GM19452 (cell line): Measurements from ENCODE around the gene FBLIM1.

Experiments used
- ATAC-seq: cut with Tn5 transposase; IDR thresholded peaks from one replicate; pipeline ENCODE4 v1.9.1; 2021; ENCODE audit not compliant: unreplicated experiment

FBLIM1 gene

DNA sequence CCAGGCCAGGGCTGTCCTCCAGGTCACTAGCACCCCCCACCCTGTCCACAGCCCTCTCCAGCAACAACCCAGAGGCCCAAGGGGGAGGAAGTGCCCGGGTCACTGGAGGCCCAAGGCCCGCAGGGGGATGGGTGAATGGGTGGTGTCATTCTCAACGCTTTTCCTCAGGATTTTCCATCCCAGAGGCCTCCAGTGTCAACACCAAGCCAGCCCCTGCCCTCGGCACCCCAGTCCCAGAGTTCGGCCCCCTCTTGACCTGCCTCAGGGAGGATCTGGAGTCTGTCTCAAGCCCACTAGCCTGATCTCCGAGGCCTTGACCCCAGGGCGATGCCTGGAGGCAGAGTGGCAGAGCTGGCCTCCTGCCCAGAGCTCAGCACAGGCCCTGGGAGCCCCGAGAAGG lies 11.2 kb upstream of the FBLIM1 start:
- no peak for ATAC-seq

DNA sequence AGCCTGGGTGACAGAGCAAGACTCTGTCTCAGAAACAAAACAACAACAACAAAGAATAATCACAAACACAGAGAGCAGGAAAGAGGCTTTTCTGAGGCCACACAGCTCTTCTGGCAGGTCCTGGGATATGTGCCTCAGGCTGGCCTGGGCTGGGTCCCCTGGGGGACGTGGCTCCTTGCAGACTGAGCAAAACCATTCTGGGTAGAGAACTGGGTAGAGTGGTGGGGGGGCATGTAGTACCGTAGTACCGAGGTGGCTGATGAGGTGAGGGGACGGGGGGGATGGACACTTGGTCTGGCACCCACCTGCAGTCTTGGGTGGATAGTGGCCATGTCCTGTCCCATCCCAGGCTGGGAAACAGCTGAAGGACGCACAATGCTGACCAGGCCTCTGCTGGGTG lies 10.3 kb upstream of the FBLIM1 start:
- no peak for ATAC-seq

DNA sequence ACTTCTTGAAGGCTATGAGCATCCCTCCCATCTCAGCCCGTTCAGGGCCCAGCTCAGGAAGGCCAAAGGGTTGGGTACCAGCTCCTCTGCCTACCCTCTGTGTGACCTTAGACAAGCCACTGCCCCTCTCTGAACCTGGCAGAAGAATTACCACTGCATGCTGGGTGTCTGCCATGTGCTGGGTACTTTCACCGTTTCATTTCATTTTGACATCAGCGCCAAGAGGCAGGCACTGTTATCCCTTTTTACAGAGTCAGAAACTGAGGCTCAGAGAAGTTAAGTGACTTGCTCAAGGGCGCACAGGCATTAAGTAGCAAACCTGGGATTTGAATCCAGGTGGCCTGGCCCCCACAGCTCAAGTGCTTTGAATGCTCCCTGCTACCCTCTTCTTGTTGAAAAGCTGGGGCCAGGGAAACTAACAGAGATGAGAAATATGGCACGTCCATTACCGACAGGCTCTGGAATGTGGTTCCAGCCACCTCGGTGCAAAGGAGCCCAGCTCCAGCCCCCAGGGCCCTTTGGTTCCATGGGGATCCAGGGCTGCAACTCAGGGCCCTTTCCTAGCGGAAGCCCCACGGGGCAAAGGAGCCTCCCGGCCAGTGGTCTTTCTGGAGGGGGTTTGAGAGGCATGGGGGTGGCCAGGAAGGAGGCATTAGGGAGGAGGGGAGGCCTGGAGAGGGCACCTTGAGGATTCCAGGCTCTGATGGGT lies 9.8 kb upstream of the FBLIM1 start:
- ATAC-seq: no peak

DNA sequence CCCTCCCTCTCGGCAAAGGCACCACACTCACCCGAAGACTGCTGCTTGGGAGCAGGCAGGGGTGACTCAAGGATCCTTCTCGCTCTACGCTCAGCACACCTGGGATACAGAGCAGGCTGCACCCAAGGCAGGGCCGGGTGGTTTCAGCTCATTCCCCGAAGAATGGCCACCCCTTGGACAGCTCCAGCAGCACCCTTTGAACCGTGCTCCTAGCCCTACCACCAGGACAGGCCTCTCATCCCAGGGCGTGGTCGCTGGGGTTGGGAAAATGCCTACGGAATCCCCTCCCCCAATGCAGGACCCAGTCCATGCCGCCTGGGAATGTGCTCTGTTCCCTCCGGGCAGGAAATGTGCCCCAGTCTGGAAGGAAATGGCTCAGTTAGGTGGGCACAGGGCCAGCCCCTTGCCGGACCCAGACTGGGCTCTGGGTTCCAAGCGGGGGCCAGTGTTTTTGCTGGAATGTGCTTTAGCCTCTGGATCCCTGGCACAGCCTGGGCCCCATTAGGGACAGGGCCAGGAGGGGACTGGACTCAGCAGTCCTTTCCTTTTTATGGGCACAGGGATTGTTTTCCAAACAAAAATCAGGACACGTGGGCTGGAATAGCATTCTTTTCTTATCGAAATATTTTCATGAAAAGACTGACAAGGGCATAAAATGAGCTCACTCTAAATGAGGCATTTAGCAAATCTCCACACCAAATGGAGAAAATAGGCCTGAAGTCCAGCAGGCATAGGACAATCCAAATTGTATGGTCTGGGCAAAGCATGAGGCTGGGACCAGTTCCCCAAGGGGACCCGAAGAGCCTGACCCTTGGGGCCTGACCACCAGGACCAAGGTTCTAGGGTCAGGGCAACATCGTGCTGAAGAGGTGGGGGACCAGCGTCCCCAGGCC lies 8.9 kb upstream of the FBLIM1 start:
- ATAC-seq: no peak

DNA sequence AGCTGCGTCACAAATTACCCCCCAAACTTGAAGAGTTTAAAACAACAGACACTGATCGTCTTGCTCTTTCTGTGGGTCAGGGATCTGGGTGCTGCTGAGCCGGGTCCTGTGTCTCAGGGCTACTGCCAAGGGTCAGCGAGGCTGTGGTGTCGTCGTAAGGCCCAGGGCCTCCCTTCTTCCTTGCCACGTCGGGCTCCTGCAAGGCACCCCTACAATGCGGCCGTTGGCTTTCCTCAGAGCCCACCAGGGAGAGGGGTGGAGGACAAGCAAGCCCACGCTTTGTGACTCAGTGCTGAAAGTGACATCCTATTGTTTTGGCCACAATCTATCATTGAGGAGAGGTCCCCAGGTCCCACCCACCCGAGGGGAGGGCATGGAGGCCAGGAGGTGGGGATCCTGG lies 7.7 kb upstream of the FBLIM1 start:
- ATAC-seq: no peak

DNA sequence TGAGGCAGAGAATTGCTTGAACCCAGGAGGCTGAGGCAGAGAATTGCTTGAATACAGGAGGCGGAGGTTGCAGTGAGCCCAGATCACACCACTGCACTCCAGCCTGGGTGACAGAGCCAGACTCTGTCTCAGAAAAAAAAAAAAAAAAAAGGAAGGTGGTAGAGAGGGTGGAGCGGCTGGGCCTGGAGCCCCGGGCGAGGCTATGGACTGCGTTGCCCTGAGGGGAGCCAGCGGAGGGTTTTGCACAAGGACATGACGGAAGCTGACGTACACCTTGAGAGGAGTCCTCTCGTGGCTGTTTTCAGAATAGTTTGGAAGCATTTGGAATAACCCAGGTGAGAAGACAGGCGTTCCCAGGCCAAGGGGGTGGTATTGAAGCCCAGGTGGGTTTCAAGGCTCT lies 6.9 kb upstream of the FBLIM1 start:
- ATAC-seq: no peak

DNA sequence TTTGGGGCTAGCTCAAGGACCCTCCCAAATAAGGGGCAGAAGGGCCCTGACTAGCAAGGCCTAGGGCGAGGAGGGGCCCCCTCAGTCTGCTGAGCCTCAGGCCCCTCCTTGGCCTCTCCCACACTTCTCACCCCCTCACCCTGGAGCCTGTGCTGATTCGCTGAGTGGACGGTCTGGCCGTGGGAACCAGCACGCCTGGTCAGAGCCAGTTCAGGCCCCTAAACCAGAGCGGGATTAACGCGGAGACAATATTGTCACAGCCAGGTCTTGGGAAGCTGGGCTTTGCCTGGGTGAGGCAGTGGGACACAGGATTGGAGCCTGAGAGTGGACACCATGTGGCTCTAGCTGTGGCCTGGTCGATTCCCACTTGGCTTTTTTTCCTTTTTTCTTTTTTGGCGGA lies 4.8 kb upstream of the FBLIM1 start:
- no peak for ATAC-seq

DNA sequence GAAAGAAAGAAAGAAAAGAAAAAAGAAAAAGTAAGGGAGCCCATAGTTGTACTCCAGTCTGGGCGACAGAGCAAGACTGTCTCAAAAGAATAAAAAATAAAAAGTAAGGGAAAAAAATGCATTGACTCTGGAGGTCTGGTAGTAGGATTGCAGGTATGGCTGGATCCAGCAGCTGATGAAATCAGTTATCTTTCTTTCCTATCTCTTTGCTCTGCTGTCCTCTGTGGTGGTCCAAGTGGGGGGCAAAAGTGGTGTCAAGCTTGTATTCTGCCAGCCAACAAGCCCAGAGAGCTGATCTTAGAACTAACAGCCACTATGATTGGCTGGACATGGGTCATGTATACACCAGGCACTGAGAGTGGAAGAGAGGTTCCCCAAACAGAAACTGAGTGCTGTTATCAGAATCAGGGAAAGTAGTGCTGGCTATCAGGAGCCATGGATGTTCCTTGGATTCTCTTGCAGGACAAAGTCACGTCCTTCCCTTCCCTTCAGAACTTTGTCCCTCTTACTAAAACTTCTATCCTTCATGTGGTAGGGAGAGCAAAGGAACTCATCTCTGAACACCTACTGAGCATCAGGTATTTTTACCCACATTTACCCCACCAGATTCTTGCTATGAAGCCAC lies 3.5 kb upstream of the FBLIM1 start:
- no peak for ATAC-seq

DNA sequence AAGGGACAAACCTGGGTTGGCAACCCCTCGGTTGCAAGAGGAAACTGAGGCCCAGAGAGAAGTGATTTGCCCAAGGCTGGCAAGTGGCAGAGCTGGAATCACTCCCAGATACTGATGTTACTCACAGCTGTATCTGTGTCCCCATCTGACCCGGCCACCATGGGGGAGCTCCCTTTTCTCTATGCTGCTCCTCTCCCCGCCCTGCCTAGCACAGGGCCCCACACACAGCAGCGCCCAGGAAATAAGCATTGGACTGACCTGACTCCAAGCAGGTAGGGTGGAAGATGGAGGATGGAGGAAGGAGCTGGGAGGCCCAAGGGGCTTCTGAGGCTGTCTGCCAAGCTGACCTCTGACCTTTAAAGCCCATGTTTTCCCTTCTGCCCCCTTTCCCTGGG lies 3.0 kb upstream of the FBLIM1 start:
- ATAC-seq: no peak

DNA sequence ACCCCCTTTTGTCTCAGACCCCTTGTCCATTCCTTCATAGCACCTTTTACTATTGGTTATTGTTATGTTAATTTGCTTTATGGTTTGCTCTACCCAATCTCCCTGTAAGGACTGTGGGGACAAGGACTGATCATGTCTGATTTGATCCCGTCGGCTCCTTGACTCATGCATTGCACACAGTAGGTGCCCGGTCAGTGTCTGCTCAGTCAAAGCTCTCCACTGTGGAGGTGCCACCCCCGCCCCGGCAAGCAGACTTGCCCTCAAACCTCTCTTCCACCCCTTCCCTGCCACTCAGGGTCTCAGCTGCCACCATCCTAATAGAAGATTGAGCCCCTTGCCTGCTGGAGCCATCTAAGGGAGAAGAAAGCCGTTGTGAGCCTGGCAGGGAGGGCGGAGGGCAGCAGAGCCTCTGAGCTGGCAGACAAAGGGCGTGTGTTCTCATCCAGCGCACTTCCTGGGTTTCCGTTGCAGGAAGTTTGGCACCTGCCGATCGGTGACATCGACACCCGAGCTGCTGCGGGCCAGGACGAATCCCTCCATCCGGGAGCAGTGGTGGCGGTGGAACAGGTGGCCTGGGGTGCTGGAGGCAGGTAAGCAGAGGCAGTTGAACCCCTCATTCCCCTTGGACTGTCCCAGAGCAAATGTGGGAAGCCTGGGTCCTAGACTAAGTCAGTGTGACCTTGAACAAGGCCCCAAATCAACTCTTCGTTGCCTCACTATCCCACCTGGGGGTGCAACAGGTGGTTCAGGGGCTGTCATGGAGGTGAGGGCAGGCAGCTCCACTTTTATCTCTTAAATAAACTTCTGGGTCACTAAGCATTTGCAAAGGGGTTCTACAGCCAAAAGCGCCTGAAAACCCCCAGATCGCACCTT lies 2.2 kb upstream of the FBLIM1 start:
- no peak for ATAC-seq

DNA sequence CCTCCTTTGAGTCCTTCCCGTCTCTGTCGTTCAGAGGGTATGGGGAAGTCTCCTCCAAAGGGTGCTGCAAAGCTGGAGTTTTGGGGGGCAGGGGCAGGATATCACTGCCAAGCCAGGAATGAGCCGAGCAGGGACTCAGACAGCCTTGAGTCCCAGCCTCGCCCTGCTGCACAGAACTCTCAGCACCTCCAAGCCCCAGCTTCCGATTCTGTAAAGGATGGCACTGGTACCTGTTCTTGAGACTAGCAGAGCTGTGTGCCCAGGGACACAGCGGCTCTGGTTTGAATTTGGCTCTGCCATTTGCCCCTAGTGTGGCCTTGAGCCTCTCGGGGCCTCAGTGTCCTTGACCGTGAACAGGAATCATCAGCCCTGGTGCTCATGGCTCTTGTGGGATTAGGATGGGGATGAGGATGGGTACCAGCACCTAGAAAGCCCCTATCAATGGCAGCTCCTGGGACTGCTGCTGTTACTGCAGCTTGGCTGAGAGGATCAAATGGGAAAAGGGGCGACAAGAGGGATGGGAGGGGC lies 1.5 kb upstream of the FBLIM1 start:
- ATAC-seq: no peak

DNA sequence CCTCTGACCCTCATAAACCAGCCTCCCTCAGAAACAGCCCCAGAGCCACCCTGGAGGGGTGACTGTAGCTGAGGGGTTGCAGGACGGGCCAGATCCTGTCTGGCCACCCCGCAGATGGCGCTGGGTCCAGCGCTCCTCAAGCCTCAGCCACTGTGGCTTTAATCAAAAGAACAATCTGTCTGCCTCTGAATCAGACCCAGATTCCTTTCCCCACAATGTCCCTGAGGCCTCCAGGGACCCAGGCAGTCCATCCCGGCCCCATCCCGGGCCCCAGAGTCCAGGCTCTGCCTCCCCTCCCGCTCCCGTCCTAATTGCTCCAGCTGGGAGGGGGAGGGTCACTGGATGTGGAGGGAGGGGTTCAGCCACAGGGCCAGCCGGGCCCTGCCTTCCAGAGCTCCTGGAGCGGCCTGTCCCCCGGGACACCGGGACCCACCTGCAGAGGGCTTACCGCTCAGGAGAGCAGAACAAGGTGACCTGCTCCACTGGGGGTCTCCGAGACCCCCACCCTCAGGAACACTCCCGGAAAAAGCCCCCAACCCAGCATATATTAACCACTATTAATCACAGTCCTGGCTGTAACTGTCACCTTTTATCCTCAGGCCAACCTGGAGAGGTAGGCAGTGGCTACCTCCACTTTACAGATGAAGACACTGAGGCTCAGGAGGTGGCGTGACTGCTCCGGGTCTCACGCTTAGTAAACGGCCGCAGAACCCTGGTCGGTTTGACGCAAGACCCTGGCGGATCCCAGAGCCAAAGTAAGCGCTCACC lies 836 bp upstream of the FBLIM1 start:
- ATAC-seq: no peak

DNA sequence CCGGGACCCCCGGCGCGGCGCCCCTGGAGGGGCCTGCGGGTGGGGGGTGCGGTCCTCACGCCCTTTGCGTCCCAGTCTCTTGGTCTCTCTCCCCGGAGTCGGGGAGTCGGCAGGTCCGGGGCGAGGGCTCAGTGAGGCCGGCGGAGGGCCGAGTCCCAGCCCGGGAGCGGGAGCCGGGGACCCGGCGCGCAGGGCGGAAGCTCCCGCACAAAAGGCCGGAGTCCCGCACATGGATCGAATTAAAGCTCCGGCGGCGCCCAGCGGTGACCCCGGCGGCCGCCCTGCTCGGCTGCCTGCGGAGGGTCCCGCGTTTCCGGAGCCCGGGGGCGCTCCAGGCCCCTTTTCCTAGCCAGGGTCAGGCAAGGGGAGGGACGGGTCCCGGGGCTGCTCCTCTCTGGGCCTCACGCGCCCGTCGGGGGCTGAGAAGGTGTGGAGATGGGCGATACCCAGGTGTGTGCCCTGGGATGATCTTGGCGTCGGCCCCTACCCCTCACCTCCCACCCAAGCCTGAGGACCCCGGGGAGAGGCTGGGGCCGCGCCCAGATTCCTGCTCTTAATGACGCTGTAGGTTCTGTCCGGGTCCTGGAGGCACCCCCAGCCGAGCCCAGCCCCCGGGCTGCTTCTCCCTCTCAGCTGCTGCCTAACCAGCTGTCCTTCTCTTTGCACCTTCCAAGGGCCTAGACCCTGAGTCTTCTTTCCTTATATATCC lies 512 bp downstream of the FBLIM1 start:
- ATAC-seq: no peak

DNA sequence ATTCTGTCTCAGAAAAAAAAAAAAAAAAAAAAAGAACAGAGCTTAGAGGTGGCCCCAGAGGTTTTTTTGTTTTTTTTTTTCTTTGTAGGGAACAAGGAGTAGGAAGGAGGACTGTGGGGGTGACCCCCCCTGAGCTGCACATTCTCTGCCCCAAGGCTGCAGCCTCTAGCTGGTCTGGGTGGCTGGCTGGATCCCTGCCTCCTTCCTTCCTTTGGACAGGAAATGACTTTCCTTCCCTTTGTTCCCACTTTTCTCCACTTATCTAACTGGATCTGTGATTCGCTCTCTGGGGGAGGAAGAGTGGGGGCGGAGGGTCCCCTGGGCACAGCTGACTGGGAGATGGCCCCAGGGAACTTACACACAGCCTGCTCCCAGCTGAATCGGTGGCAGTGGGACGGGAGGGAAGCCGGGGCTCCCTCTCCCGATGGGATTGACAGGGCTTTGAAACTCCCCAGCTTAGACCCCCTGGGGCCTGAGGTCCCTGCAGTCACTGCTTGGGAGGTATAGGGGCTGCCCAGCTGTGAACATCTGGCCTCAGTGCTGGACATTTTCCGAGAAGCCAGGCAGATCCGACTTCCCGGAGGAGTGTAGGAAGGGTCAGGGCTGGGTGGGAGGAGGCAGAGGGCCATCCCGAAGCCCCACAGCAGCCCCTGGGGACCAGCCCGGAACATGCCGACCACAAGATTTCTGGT lies 2.1 kb downstream of the FBLIM1 start:
- ATAC-seq: no peak

DNA sequence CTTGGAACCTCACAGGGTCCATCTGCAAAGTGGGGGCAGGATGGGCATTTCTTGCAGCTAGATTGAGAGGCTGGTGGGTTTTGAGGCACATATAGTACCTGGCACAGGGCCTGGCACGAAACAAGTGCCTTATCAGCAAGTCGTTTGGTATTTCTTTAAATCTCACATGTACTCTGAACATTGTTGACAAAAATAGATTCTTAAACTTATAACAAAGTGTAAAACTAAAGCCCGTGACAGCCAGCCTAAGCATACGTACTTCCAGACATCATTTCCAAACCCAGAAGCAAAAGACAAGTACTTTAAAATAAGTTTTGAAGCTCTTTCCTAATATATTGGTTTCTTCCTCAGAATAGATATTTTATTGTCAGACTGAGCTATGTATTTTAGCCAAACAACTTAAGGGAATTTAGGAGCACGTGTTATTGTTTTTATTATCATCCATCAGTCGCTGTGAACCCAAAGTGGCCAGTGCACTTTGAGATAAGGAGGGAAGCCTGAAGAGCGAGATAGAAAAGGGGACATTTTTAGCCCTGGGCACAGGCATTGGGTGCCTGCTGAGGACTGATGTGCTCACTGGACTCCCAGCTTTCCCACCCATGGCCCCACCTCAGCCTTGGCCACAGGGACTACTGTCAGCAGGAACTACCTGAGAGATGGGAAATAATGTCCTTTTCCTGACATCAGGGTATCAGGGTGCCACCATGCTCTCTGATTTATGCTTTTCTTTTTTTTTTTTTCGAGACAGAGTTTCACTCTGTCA lies 3.0 kb downstream of the FBLIM1 start:
- no peak for ATAC-seq

DNA sequence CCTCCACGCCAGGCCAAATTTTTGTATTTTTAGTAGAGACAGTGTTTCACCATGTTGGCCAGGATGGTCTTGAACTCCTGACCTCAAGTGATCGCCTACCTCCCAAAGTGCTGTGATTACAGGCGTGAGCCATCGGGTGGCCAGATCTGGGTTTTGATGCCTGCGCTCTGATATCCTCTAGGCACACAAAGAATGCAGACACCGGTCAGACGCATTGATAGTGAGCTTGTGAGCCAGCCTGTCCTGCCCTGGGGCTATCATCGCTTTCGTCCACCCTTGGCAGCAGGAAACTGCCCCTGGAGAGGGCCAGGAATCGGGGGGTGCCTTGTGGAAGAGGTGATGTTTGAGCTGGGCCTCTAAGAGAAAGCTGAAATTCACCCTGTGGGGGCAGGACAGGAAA lies 4.0 kb downstream of the FBLIM1 start:
- no peak for ATAC-seq

DNA sequence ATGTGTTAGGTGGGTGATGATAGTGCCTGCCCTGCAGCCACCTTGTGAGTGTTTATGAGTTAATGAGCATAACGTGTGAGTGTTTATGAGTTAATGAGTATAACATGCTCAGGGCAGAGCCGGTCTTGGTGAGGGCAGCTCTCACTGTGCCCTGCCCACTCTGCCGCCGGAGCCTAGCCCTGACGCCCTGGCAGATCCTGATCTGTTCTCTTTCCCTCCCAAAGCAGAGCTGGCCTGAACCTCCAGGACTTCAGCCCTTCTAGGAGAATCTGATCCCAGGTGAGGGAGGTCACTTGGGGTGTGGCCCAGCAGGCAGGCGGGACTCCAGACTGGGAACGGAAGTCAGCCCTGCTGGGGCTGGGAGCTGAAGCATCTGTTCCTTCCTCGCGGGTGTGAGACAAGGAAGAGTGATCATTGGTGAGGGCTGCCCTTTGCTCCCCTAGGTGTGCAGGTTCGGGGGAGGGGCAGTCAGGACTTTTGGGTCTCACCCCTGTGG lies 5.7 kb downstream of the FBLIM1 start:
- no peak for ATAC-seq

DNA sequence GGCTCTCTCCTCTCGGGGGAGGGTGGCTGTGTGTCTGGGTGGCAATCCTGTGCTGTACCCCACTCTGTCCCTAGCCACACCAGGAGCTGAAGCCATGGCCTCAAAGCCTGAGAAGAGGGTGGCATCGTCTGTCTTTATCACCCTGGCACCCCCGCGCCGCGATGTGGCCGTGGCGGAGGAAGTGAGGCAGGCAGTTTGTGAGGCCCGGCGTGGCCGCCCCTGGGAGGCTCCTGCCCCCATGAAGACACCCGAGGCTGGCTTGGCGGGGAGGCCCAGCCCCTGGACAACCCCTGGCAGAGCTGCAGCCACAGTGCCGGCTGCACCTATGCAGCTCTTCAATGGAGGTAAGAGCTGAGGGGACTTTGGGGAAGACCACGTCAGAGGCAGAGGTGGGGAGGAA lies 6.3 kb downstream of the FBLIM1 start:
- ATAC-seq: no peak
